K562 (cell line): ENCODE results near the gene METTL25B. TPM values are rescaled to one million over a fixed set of nuclear protein-coding genes. Genes with fewer than 3 reads are reported as not detected.

Source experiments
- BCL6 ChIP-seq: fragments of 250-450 bp; sonication (Bioruptor Pico); IDR thresholded peaks from 2 replicates; pipeline ENCODE4 v1.4.0; 2020
- BRD4 ChIP-seq: fragments of 200-600 bp; sonication (generic); IDR thresholded peaks from 2 replicates; pipeline ENCODE4 v1.6.1; 2017; ENCODE audit warnings: inconsistent platforms
- CAMTA2 ChIP-seq: fragments of 250-450 bp; sonication (Bioruptor Pico); conservative IDR thresholded peaks from 2 replicates; pipeline ENCODE4 v1.5.1; 2022
- CC2D1A ChIP-seq: fragments of 450-650 bp; IDR thresholded peaks from 2 replicates; pipeline ENCODE4 v1.6.1; 2017; ENCODE audit warnings: mild to moderate bottlenecking
- CEBPB ChIP-seq: fragments of 450-650 bp; IDR thresholded peaks from 2 replicates; pipeline ENCODE4 v1.6.1; 2016; ENCODE audit warnings: missing genetic modification characterization, missing compliant biosample characterization
- CHD2 ChIP-seq: IDR thresholded peaks from 2 replicates; pipeline ENCODE4 v1.6.1; 2011; ENCODE audit warnings: low read depth, low read length
- CLOCK ChIP-seq: fragments of 250-450 bp; sonication (Bioruptor Pico); IDR thresholded peaks from 2 replicates; pipeline ENCODE4 v1.4.0; 2020; ENCODE audit warnings: mild to moderate bottlenecking, moderate library complexity, borderline replicate concordance
- COPS2 ChIP-seq: fragments of 450-650 bp; conservative IDR thresholded peaks from 2 replicates; pipeline ENCODE4 v1.6.1; 2016; ENCODE audit warnings: mild to moderate bottlenecking, moderate library complexity
- ETV1 ChIP-seq: fragments of 450-650 bp; conservative IDR thresholded peaks from 2 replicates; pipeline ENCODE4 v1.6.1; 2016; ENCODE audit warnings: missing genetic modification characterization, control low read depth, low read depth, missing compliant biosample characterization
- EZH2 ChIP-seq: IDR thresholded peaks from 2 replicates; pipeline ENCODE4 v1.6.1; 2012; ENCODE audit warnings: low read depth, mild to moderate bottlenecking, inconsistent platforms, low read length, borderline replicate concordance
- FOXK2 ChIP-seq, 2 experiments: fragments of 450-650 bp; IDR thresholded peaks in 1 of 2; conservative IDR thresholded peaks in 1 of 2; 2 replicates each; pipeline ENCODE4 v1.6.1; 2016; ENCODE audit warnings: low read depth in 2 of 2, mild to moderate bottlenecking in 1 of 2
- GABPB1 ChIP-seq: sonication (generic); formaldehyde crosslinking; IDR thresholded peaks from 2 replicates; pipeline ENCODE4 v1.8.0; 2022; ENCODE audit warnings: mild to moderate bottlenecking, missing genetic modification reagents
- ID3 ChIP-seq, 2 experiments: fragments of 250-450 bp in 1 of 2; fragments of 450-650 bp in 1 of 2; sonication (Bioruptor Pico) in 1 of 2; IDR thresholded peaks; 2 replicates each; pipeline versions ENCODE4 v1.6.1 to v1.8.0; 2016 to 2021; ENCODE audit warnings: mild to moderate bottlenecking in 2 of 2, moderate library complexity in 2 of 2, missing compliant biosample characterization in 1 of 2, missing genetic modification characterization in 1 of 2
- MTF1 ChIP-seq: fragments of 250-450 bp; sonication (Bioruptor Pico); IDR thresholded peaks from 2 replicates; pipeline ENCODE4 v1.9.0; 2021; ENCODE audit warnings: moderate library complexity, mild to moderate bottlenecking, inconsistent platforms, borderline replicate concordance
- MXI1 ChIP-seq: IDR thresholded peaks from 2 replicates; pipeline ENCODE4 v1.6.1; 2011; ENCODE audit warnings: low read depth, mild to moderate bottlenecking, improper control_type of control experiment, low read length
- NFIC ChIP-seq: fragments of 450-650 bp; IDR thresholded peaks from 2 replicates; pipeline ENCODE4 v1.6.1; 2017; ENCODE audit warnings: mild to moderate bottlenecking, inconsistent platforms
- SMARCA5 ChIP-seq: fragments of 450-650 bp; IDR thresholded peaks from 2 replicates; pipeline ENCODE4 v1.6.1; 2016
- SRSF7 ChIP-seq: fragments of 200-400 bp; formaldehyde crosslinking; optimal IDR thresholded peaks from 2 replicates; pipeline ENCODE3; 2017; ENCODE audit warnings: mild to moderate bottlenecking, low read depth, low read length
- TFE3 ChIP-seq: fragments of 450-650 bp; formaldehyde crosslinking; IDR thresholded peaks from 2 replicates; pipeline ENCODE4 v1.4.0; 2020; ENCODE audit warnings: mild to moderate bottlenecking, mixed read lengths
- THRA ChIP-seq: fragments of 450-650 bp; IDR thresholded peaks from 2 replicates; pipeline ENCODE4 v1.6.1; 2017; ENCODE audit warnings: mild to moderate bottlenecking, moderate library complexity
- ZC3H8 ChIP-seq: fragments of 450-650 bp; IDR thresholded peaks from 2 replicates; pipeline ENCODE4 v1.6.1; 2017
- ZNF12 ChIP-seq: sonication (generic); formaldehyde crosslinking; IDR thresholded peaks from 2 replicates; pipeline ENCODE4 v1.4.0; 2020; ENCODE audit warnings: mild to moderate bottlenecking, missing genetic modification reagents
- ZNF133 ChIP-seq: fragments of 250-450 bp; sonication (Bioruptor Pico); IDR thresholded peaks from 2 replicates; pipeline ENCODE4 v1.4.0; 2020; ENCODE audit warnings: mild to moderate bottlenecking
- ZNF143 ChIP-seq: sonication (generic); formaldehyde crosslinking; IDR thresholded peaks from 2 replicates; pipeline ENCODE4 v1.9.0; 2022; ENCODE audit warnings: mild to moderate bottlenecking, missing genetic modification reagents
- ZNF316 ChIP-seq: fragments of 450-650 bp; IDR thresholded peaks from 2 replicates; pipeline ENCODE4 v1.6.1; 2016
- polyA plus RNA-seq, 8 experiments: library from polyadenylated mRNA; depleted of rRNA in 4 of 8; stranded (reverse) in 5 of 8; unstranded in 3 of 8; fragments of >200 nt; fragmentation: Nextera tagmentation in 2 of 8; fragmentation: Illumina TruSeq in 1 of 8; extraction: Ambion mirVana in 2 of 8; extraction: Trizol in 1 of 8; gene quantifications; 2 replicates each; pipeline versions ENCODE4 v1.2.1 to v1.2.3, GENCODE V29; 2011 to 2014; ENCODE audit warnings: inconsistent platforms in 1 of 8, missing spikeins in 1 of 8
- total RNA-seq, 7 experiments: library from RNA; depleted of rRNA in 6 of 7; stranded (reverse); fragments of >200 nt in 6 of 7; fragmentation: Illumina TruSeq in 2 of 7; extraction: Trizol in 2 of 7; gene quantifications; 2 replicates each; pipeline versions ENCODE4 v1.2.1 to v1.2.3, GENCODE V29; 2011 to 2021; ENCODE audit warnings: low replicate concordance in 1 of 7

The METTL25B gene
- total and polyA plus RNA-seq, 9 of the 15 experiments (the other 6 are each of a cell fraction or from before 2014, with no cell fraction given): 7.7 to 48.3 (median 33.1) TPM

GRCh38 chr1:156751757-156752481, 23.6 kb downstream of the METTL25B start (continued):
- TF ChIP-seq CLOCK (no peak), EZH2 (no peak), ZC3H8 (no peak), SRSF7 (no peak), NFIC (peak; percentile 33; the same call in 1 of the 2 replicates), FOXK2 (conservative IDR thresholded peaks at IDR 0.05 in 1 of 2, IDR thresholded peaks at IDR 0.05 in 1 of 2; ENCODE audit: low read depth in 2 of 2) (no peak; a peak in 1 of 4 replicates), CC2D1A (no peak), ZNF143 (peak; percentile 51; the same call in 1 of the 2 replicates), BCL6 (CRISPR knock-in tag) (no peak), ZNF316 (no peak), CEBPB (tag) (no peak), GABPB1 (CRISPR knock-in tag) (peak; percentile 32; the same call in 1 of the 2 replicates), MTF1 (CRISPR knock-in tag) (no peak), TFE3 (CRISPR knock-in tag) (no peak), SMARCA5 (no peak), THRA (no peak), CAMTA2 (no peak), ZNF133 (CRISPR knock-in tag) (no peak), COPS2 (no peak), CHD2 (peak; percentile 53), MXI1 (peak; percentile 67), BRD4 (no peak), ZNF12 (CRISPR knock-in tag) (peak; percentile 65; the same call in 1 of the 2 replicates), ETV1 (tag) (no peak), ID3 (CRISPR knock-in tag; IDR thresholded peaks at IDR 0.05) (no peak), ID3 (tag; IDR thresholded peaks at IDR 0.05) (no peak)
